ENCODE measurements around the gene SLC14A1.

SLC14A1 gene

GRCh38 chr18:45783097-45784075 is 59.4 kb downstream of the SLC14A1 start:
- no peak for TF ChIP-seq POLR2A (IDR thresholded peaks at IDR 0.05; ENCODE audit: low read depth, low read length)
- no peak for TF ChIP-seq TAF1 (IDR thresholded peaks at IDR 0.05; ENCODE audit: low read depth, low read length)
- no peak for TF ChIP-seq POU2F2 (IDR thresholded peaks at IDR 0.05; ENCODE audit: low read depth, low read length)
- TF ChIP-seq PAX5 (IDR thresholded peaks at IDR 0.05; ENCODE audit: insufficient read depth, low read length, severe bottlenecking) = no peak
- no peak for TF ChIP-seq POLR2AphosphoS5 (IDR thresholded peaks at IDR 0.05; ENCODE audit: low read depth, low read length)
- no peak for TF ChIP-seq SPI1 (IDR thresholded peaks at IDR 0.05; ENCODE audit: low read depth, low read length)

GRCh38 chr18:45785134-45785533 is 61.2 kb downstream of the SLC14A1 start:
- no peak for FAIRE-seq
- no peak for DNase-seq (ENCODE audit: insufficient read length, low spot score)
- TF ChIP-seq POU2F2 (IDR thresholded peaks at IDR 0.05; ENCODE audit: low read depth, low read length) (no peak), PAX5 (IDR thresholded peaks at IDR 0.05; ENCODE audit: insufficient read depth, low read length, severe bottlenecking) (no peak), POLR2A (IDR thresholded peaks at IDR 0.05; ENCODE audit: low read depth, low read length) (no peak), SPI1 (IDR thresholded peaks at IDR 0.05; ENCODE audit: low read depth, low read length) (no peak), POLR2AphosphoS5 (IDR thresholded peaks at IDR 0.05; ENCODE audit: low read depth, low read length) (no peak), TAF1 (IDR thresholded peaks at IDR 0.05; ENCODE audit: low read depth, low read length) (no peak)

More at GRCh38 chr18:45783097-45784075, 59.4 kb downstream of the SLC14A1 start:
- DNase-seq (ENCODE audit: insufficient read length, low spot score) = no peak
- FAIRE-seq = no peak

GRCh38 chr18:45786941-45787340 is 63.0 kb downstream of the SLC14A1 start:
- no peak for TF ChIP-seq POU2F2 (IDR thresholded peaks at IDR 0.05; ENCODE audit: low read depth, low read length)
- no peak for TF ChIP-seq PAX5 (IDR thresholded peaks at IDR 0.05; ENCODE audit: insufficient read depth, low read length, severe bottlenecking)
- no peak for TF ChIP-seq SPI1 (IDR thresholded peaks at IDR 0.05; ENCODE audit: low read depth, low read length)
- TF ChIP-seq POLR2A (IDR thresholded peaks at IDR 0.05; ENCODE audit: low read depth, low read length) = no peak
- no peak for TF ChIP-seq TAF1 (IDR thresholded peaks at IDR 0.05; ENCODE audit: low read depth, low read length)
- TF ChIP-seq POLR2AphosphoS5 (IDR thresholded peaks at IDR 0.05; ENCODE audit: low read depth, low read length) = no peak
- FAIRE-seq (no peak), DNase-seq (ENCODE audit: insufficient read length, low spot score) (no peak)

GRCh38 chr18:45787346-45787745 is 63.4 kb downstream of the SLC14A1 start:
- FAIRE-seq = no peak
- no peak for DNase-seq (ENCODE audit: insufficient read length, low spot score)
- TF ChIP-seq POLR2A (IDR thresholded peaks at IDR 0.05; ENCODE audit: low read depth, low read length) (no peak), PAX5 (IDR thresholded peaks at IDR 0.05; ENCODE audit: insufficient read depth, low read length, severe bottlenecking) (no peak), TAF1 (IDR thresholded peaks at IDR 0.05; ENCODE audit: low read depth, low read length) (no peak), POU2F2 (IDR thresholded peaks at IDR 0.05; ENCODE audit: low read depth, low read length) (no peak), SPI1 (IDR thresholded peaks at IDR 0.05; ENCODE audit: low read depth, low read length) (no peak), POLR2AphosphoS5 (IDR thresholded peaks at IDR 0.05; ENCODE audit: low read depth, low read length) (no peak)

GRCh38 chr18:45788861-45789260 is 64.9 kb downstream of the SLC14A1 start:
- no peak for DNase-seq (ENCODE audit: insufficient read length, low spot score)
- TF ChIP-seq POU2F2 (IDR thresholded peaks at IDR 0.05; ENCODE audit: low read depth, low read length) (no peak), SPI1 (IDR thresholded peaks at IDR 0.05; ENCODE audit: low read depth, low read length) (no peak), PAX5 (IDR thresholded peaks at IDR 0.05; ENCODE audit: insufficient read depth, low read length, severe bottlenecking) (no peak), POLR2A (IDR thresholded peaks at IDR 0.05; ENCODE audit: low read depth, low read length) (no peak), TAF1 (IDR thresholded peaks at IDR 0.05; ENCODE audit: low read depth, low read length) (no peak), POLR2AphosphoS5 (IDR thresholded peaks at IDR 0.05; ENCODE audit: low read depth, low read length) (no peak)
- no peak for FAIRE-seq

GRCh38 chr18:45792506-45793263 is 68.7 kb downstream of the SLC14A1 start:
- no peak for FAIRE-seq
- no peak for DNase-seq (ENCODE audit: insufficient read length, low spot score)
- TF ChIP-seq POU2F2 (IDR thresholded peaks at IDR 0.05; ENCODE audit: low read depth, low read length) (no peak), POLR2AphosphoS5 (IDR thresholded peaks at IDR 0.05; ENCODE audit: low read depth, low read length) (no peak), PAX5 (IDR thresholded peaks at IDR 0.05; ENCODE audit: insufficient read depth, low read length, severe bottlenecking) (no peak), SPI1 (IDR thresholded peaks at IDR 0.05; ENCODE audit: low read depth, low read length) (no peak), POLR2A (IDR thresholded peaks at IDR 0.05; ENCODE audit: low read depth, low read length) (no peak), TAF1 (IDR thresholded peaks at IDR 0.05; ENCODE audit: low read depth, low read length) (no peak)

- FAIRE-seq = no peak
- DNase-seq (ENCODE audit: insufficient read length, low spot score) = no peak
- TF ChIP-seq PAX5 (IDR thresholded peaks at IDR 0.05; ENCODE audit: insufficient read depth, low read length, severe bottlenecking) (no peak), POLR2A (IDR thresholded peaks at IDR 0.05; ENCODE audit: low read depth, low read length) (no peak), SPI1 (IDR thresholded peaks at IDR 0.05; ENCODE audit: low read depth, low read length) (no peak), POU2F2 (IDR thresholded peaks at IDR 0.05; ENCODE audit: low read depth, low read length) (no peak), TAF1 (IDR thresholded peaks at IDR 0.05; ENCODE audit: low read depth, low read length) (no peak), POLR2AphosphoS5 (IDR thresholded peaks at IDR 0.05; ENCODE audit: low read depth, low read length) (no peak)
These were observed 69.4 kb downstream of the SLC14A1 start for GRCh38 chr18:45793264-45793965.

GRCh38 chr18:45801416-45802004 is 77.5 kb downstream of the SLC14A1 start:
- no peak for DNase-seq (ENCODE audit: insufficient read length, low spot score)

More at GRCh38 chr18:45801416-45802004, 77.5 kb downstream of the SLC14A1 start:
- TF ChIP-seq TAF1 (IDR thresholded peaks at IDR 0.05; ENCODE audit: low read depth, low read length) = no peak
- no peak for TF ChIP-seq PAX5 (IDR thresholded peaks at IDR 0.05; ENCODE audit: insufficient read depth, low read length, severe bottlenecking)
- TF ChIP-seq SPI1 (IDR thresholded peaks at IDR 0.05; ENCODE audit: low read depth, low read length) = no peak
- no peak for TF ChIP-seq POLR2AphosphoS5 (IDR thresholded peaks at IDR 0.05; ENCODE audit: low read depth, low read length)
- no peak for TF ChIP-seq POLR2A (IDR thresholded peaks at IDR 0.05; ENCODE audit: low read depth, low read length)
- no peak for TF ChIP-seq POU2F2 (IDR thresholded peaks at IDR 0.05; ENCODE audit: low read depth, low read length)
- no peak for FAIRE-seq
